ENCODE data around the gene NIPAL3.
"Not testable (repeated sequence)": the region's sequence is repeated elsewhere in the genome, so short reads cannot be mapped to it uniquely, and the experiment has no call there.

Gene NIPAL3

DNA sequence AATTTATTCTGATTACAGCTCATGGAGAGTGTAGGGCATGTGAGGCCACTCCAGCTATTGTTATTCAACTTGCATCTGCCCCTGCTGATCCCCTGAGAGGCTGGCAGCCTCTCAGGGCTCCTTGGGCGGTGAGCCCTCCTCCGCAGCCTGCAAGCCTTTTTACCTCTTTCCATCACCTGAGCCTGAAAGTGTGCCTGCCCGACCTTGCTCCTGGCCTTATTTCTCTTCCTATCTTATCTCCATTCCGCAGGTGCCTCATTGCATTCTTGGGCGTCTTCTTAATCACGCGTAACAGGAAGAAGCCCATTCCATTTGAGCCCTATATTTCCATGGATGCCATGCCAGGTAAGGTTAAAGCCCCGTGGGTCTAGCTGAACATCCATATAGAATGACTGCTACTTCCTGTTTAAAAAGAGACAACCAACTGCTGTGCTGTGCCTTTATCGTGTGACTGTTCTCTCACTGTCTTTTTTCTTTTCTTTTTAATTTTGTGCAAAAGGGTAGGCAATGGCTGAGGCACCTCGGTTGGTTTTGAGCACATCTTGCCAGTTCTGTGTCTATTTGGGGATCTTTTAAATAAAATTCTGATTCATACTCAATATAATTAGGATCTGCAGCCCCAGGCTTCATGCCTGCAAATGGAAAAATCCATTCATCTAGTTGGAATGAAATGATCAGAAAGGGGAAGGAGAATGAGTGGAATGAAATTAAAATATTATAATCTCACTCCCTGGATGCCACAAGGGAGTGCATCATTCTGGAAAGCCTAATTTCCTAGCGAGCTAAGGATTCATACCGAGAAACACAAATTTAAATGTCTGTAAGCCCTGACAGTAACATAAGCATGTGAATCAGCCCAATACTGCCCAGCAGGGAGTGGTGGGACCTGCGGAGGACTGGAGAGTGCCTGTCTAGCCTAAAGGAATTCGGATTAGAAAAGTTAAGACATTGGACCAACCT, 48.5 kb downstream of the NIPAL3 start:
- no peak for DNase-seq

DNA sequence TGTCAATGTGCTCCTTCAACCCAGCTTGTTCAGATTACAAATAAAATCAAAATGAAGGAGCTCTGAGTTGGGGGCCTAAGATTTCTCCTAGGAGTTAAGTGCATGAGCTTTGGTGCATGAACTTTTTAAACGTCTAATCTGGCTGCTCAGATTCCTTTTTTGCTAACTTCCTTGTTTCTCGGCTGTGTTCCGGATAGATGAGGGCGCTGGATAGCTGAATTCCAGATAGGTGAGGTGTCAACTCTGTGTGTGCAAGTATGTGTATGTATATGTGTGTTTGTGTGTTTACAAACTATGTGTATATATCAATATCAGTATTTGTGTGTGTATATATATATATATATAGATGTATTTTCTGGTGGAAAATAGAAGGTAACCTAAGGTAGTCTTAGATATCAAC, 49.5 kb downstream of the NIPAL3 start:
- DNase-seq, result no peak

DNA sequence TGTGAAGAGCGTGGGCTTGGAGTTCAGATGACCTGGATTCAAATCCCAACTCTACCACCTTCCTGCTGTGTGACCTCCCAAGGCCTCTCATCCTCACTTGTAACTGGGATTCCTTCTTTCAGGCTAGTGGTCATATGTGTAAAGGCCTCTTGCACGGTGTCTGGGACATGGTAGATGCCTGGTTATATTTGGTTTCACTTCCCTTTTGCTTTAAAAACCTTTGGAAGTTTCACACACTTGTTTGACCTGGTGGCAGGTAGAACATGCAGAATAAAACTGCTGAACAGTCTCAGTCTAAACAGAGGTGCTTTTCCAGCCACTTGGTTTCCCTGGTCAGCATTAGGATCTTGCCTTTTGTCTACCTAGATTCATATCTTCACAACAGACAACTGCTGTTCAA, 50.0 kb downstream of the NIPAL3 start:
- DNase-seq, result no peak

DNA sequence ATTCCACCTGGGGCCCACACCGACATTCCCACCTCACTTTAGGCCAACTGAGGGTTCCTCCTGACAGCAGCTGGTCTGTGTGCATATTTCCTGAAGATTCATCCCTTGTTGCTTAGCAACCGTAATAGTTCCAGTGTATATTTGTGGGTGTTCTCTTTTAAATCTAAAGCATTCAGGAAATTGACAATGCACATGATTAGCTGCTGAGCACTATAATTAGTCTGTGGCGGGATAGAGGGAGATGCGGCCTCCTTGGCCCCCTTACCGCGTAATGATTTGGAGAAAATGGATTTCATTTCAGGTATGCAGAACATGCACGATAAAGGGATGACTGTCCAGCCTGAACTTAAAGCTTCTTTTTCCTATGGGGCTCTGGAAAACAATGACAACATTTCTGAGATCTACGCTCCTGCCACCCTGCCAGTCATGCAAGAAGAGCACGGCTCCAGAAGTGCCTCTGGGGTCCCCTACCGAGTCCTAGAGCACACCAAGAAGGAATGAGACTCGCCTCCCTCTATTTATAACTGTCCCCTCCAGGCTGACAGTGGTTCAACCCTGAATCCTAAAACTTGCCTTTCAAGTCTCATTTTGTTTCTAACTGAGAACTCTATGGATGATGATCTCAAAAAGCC, 53.2 kb downstream of the NIPAL3 start:
- no peak for DNase-seq

DNA sequence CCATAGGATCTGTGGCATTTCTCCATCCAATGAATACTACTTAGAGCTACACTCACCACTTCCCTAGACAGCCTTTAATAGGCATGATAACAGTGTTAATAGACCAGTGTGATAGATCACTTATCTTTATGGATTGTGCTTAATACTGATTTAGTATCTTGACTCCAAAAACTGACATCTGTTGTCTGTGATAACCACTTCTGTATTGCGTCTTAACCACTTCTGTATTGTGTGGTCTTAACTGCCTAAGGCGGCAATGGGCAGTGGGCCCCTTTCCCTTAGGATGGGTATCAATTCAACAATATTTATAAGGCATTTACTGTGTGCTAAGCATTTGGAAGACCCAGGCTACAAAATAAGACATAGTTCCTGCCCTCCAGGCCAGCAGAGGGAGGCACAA, 55.0 kb downstream of the NIPAL3 start:
- no peak for DNase-seq

DNA sequence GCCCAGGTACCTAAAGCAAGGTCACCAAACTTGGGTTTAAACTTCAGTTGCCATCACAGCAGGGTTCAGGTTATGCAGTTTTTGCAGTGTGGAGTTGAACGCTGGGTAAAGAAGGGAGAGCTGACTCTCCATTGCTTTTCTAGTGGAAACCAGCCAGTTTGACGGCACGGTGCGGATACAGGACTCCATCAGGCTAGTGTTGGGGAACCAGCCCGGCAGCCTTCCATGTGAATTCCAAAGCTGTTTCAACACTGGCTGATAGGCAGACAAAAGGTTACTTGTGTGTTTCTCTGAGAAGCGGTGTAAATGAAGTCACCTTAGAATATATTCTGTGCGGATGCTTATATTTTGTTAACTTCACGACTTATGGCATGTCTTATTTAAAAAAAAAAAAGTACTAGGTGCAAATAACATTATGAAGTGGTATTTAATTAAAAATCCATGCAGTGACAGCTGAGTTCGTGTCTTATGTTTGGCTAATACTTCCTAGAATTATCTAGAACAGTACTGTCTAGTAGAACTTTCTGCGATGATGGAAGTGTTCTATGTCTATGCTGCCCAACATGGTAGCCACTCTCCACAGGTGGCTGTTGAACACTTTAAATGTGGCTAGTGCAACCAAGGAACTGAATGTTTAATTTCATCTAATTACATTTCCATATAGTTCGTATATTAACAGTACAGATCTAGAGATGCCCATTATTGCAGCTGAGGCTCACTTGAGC, 57.1 kb downstream of the NIPAL3 start:
- no peak for DNase-seq

DNA sequence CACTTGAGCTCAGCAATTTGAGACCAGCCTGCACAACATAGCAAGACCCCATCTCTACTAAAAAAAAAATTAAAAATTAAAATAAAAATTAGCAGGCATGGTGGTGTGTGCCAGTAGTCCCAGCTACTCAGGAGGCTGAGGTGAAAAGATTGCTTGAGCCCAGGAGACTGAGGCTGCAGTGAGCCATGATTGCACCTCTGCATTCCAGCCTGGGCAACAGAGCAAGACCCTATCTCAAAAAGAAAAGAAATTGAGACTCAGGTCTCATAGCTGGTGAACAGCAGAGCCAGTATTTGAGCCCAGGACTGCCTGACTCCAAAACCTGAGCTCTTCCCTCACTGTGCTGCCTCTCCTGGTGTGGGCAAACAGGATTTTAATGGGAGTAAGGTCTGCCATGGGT, 58.6 kb downstream of the NIPAL3 start:
- no peak for DNase-seq

DNA sequence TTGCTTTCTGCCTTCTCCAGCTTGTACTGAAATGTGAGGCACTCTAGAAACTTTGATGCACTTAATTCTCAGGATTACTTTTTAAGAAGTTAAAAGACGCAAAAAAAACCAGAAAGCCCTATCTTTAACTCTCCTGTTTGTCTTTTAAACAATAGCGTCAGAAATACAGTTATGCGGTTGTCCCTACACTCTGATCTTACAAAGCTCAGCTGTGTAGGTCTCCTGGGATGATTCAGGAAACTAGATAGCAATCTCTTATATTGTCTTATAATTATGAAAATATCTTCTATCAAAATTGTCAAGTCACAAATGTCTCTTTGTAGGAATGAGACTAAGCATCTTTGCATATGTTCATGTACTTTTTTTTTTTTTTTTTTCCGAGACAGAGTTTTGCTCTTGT, 60.1 kb downstream of the NIPAL3 start:
- DNase-seq, result no peak

DNA sequence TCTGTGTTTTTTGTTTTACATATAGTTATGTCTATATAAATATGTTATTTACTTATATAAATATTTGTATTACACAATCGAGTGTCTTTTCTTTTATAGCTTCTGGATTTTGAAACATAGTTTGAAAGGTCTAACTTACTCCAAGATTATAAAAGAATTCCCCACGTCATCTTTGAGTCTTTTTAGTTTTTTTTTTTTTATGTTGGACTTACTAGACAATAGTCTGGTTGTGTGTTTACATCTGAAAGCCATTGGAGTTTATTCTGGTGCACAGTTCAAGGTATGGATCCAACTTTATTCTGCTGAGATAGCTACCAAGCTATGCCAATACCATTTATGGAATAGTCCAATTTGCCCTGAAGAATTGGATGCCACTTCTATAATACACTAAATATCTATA, 61.0 kb downstream of the NIPAL3 start:
- no peak for DNase-seq

DNA sequence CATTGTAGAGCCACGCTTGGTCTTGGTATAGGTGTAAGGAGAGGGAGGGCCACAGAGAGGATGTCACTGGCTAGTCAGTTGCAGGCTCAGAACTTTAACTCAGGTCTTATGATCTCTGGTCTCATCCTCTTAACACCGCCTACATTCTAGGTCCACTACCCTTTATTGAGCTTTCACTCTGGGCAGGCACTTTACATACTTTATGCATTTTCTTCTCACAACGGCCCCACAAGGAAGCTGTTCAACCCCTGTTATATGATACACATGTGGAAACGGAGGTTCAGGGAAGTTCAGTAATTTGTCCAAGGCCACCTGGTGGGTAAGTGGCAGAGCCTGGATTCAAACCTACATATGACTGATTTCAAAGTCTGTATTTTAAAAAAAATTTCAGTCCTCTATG, 61.7 kb downstream of the NIPAL3 start:
- no peak for DNase-seq

DNA sequence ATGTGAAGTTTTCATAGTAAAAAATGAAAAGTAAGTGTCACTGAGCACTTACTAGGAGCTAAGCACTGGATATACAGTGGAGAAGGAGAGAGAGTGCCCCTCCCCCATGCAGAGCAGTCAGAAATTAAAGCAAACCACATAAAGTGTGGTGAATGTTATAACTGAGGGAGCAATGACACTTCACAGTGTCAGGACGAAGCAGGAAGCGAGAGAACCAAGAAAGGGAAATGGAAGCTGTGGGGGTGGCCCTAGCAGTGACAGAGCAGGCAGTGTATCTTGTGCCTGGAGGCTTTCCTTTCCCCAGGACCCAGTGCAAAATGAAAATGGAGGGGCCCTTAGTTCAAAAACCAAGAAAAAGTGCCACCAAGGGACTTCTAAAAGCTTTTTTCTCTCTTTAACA, 65.5 kb downstream of the NIPAL3 start:
- no peak for DNase-seq

DNA sequence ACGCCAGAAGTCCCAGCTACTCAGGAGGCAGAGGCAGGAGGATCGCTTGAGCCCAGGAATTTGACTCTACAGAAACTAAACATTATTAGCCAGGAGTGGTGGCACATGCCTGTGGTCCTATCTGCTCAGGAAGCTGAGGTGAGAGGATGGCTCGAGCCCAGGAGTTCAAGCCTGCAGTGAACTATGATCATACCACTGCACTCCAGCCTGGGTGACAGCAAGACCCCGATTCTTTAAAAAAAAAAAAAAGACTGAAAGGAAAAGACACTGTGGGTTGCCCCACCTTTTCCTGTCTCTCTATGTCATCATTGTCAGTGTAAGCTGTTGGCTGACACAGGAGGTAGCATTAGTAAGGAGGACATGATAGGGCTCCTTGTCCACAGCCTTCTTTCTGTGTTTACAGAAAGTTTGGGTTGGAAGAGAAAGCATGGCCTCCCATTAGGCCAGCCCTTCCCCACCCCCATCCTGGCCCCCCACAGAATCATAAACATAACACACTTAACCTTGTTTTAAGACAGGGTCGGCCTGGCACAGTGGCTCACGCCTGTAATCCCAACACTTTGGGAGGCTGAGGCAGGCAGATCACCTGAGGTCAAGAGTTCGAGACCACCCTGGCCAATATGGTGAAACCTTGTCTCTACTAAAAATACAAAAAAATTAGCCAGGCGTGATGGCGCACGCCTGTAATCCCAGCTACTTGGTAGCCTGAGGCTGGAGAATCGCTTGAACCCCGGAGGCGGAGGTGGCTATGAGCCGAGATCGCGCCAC, 66.4 kb downstream of the NIPAL3 start:
- DNase-seq, result no peak

DNA sequence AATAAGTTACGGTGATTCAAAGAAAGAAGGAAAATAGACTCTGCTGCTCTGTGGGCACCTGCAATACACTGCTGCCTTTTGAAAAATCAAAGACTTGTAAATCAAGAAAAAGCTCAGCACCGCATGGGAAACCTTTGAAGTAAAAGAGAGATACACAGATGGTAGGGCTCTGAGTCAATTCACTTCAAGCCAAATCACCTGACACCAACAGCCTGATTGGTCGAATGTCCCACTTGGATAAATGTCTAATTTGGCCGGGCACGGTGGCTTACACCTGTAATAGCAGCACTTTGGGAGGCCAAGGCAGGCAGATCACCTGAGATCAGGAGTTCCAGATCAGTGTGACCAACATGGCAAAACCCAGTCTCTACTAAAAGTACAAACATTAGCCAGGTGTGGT, 67.8 kb downstream of the NIPAL3 start:
- no peak for DNase-seq

DNA sequence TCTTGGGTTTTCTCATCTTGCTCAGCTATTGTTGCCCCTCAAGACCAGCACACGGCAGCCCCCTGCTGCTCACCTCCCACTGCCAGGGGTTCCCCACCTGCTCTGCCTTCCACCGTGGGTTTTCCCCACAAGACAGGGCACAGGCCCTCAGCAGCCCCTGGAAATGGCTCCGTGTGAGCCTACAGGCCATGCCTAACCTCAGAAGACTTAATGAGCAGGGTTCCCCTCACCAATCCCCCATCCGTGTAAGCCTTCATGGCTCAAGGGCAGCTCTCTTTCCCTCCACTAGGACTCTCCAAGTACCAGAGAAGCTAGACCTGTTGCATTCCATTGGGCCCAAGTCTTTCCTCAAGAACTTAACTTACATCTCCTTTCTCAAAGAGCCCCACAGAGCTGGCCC, 68.6 kb downstream of the NIPAL3 start:
- DNase-seq, result no peak

DNA sequence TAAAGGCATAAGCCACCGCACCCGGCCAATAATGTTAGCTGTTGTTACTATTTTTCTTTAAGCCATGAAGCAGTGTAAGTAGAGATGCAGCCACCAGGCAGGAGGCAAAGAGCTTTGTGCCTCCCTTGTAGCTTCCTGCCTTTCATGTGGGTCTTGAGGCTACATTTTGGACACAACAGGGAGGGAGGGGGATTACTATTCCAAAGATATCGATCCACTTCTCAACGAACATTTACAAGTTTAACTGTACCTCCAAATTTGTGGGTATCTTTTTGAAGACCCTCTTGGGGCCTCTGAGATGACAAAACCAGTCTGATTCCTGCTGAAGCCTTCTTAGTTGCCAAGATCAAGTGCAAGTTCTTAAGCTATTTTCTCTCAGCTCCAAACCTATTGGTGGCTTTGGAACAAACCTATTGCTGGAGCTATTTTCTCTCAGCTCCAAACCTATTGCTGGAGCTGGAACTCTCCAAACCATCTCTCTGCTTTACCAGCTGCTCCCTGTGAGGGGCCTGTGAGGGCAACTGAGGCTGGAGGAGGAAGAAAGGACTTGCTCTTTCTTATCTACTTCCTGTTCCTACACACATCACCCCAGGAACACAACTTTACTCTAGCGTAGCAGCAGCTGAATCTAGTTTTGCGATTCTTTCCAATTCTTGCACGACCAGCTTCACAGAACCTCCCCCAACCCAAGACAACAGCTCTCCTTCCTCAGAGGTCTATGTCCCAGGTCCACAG, 70.9 kb downstream of the NIPAL3 start:
- DNase-seq, result no peak

DNA sequence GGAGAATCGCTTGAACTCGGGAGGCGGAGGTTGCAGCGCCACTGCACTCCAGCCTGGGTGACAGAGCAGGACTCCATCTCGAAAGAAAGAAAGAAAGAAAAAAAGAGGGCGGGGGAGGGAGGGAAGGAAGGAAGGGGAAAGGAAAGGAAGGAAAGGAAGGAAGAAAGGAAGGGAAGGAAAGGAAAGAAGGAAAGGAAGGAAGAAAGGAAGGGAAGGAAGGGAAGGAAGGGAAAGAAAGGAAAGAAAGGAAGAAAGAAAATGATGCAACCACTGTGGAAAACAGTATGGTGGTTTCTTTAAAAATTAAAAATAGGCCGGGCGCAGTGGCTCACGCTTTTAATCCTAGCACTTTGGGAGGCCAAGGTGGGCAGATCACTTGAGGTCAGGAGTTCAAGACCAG, 71.9 kb downstream of the NIPAL3 start:
- DNase-seq, result no peak

DNA sequence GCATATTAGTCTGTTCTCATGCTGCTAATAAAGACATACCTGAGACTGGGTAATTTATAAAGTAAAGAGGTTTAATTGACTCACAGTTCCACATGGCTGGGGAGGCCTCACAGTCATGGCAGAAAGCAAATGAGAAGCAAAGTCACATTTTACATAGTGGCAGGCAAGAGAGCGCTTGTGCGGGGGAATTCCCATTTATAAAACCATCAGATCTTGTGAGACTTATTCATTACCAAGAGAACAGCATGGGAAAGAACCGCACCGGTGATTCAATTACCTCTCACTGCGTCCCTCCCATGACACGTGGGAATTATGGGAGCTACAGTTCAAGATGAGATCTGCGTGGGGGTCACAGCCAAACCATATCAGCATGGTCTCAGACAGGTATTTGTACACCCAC, 72.6 kb downstream of the NIPAL3 start:
- DNase-seq, result not testable (repeated sequence)

DNA sequence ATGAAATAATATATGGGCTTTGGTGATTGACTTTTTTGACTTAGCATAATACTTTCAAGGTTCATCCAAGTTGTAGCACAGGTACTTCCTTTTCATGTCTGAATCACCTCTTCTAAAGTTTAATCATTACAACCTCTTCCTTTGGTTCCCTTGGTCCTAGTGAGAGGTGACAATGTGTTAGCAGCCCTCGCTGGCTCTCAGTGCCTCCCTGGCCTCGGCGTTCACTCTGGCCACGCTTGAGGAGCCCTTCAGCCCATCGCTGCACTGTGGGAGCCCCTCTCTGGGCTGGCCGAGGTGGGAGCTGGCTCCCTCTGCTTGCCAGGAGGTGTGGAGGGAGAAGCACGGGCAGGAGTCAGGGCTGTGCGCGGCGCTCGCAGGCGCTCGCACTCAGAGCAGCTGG, 74.1 kb downstream of the NIPAL3 start:
- no peak for DNase-seq

DNA sequence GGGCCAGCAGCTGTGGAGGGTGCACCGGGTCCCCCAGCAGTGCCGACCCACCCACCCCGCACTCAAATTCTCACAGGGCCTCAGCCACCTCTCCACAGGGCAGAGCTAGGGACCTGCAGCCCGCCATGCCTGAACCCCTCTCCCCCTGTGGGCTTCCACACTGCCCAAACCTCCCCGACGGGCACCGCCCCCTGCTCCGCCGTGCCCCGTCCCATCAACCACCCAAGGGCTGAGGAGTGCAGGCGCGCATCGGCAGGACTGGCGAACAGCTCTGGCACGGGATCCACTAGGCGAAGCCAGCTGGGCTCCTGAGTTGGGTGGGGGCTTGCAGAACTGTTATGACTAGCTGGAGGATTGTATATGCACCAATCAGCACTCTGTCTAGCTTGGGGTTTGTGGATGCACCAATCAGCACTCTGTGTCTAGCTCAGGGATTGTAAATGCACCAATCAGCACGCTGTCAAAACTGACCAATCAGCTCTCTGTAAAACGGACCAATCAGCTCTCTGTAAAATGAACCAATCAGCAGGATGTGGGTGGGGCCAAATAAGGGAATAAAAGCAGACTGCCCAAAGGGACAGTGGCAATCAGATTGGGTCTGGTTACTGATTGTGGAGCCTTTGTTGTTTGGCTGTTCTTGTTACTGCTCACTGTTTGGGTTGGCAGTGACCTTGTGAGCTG, 74.6 kb downstream of the NIPAL3 start:
- no peak for DNase-seq

DNA sequence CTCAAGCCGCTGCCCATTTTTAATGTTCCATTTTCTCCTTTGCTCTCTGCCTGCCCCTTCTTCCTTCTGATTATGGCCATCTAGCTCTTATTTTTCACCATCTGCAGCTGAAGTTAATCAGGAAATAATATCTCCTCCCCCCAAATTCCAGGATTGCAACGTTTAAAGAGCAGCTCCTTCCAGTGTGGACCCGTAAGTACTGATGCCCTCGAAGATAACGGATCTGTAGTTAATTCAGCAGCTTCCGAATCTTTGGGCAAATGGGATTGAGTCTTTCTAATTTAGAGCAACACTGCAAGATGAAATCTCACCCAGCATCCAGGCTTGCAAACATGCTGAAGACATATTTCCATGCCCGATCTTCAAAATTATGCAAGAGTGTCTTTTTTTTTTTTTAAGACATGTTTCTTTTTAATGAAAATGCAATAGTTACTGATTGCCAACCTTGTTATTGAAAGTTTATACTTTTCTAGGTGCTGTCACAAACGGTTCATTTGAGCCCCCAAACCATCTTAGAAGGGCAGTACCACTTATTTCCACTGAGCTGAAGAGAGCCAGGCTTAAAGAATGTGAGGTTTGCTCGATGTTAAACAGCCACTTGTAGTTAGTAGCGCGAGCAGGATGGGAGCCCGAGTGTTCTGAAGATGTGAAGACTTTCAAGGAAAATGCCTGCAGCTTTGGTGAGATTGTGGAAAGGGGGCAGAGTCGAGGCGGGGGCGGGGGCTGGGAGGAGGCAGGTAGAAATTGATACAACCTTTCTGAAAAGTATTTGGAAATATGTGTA, 76.2 kb downstream of the NIPAL3 start:
- DNase-seq, result no peak

DNA sequence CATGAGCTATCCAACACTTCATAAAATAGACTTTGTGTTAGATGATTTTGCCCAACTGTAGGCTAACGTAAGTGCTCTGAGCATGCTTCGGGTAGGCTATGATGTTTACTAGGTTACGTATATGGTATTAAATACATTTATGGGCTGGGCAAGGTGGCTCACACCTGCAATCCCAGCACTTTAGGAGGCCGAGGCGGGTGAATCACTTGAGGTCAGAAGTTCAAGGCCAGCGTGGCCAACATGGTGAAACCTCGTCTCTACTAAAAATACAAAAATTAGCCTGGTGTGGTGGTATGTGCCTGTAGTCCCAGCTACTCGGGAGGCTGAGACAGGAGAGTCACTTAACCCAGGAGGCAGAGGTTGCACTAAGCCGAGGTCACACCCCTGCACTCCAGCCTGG, 77.3 kb downstream of the NIPAL3 start:
- DNase-seq, result not testable (repeated sequence)
